ENCODE measurements around the gene MUC22.
"Not testable (repeated sequence)": the region's sequence is repeated elsewhere in the genome, so short reads cannot be mapped to it uniquely, and the experiment has no call there.

MUC22 gene

DNA sequence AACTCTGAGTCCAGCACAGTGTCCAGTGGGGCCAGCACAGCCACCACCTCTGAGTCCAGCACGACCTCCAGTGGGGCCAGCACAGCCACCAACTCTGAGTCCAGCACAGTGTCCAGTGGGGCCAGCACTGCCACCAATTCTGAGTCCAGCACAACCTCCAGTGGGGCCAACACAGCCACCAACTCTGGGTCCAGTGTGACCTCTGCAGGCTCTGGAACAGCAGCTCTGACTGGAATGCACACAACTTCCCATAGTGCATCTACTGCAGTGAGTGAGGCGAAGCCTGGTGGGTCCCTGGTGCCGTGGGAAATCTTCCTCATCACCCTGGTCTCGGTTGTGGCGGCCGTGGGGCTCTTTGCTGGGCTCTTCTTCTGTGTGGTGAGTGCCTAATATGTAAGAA, 23.0 kb upstream of the MUC22 start:
- Mint-ChIP-seq H3K27me3 (ENCODE audit: low read depth) (no peaks in the 10 kb centered on the region), H3K9me3 (no peaks in the 10 kb centered on the region), H3K27ac (no peak overlapping the region), H3K4me1 (peaks cover 15% of the 10 kb centered on the region), H3K36me3 (ENCODE audit: low read depth) (no peaks in the 10 kb centered on the region), H3K4me3 (no peak overlapping the region)
- TF ChIP-seq, protein P1, sequence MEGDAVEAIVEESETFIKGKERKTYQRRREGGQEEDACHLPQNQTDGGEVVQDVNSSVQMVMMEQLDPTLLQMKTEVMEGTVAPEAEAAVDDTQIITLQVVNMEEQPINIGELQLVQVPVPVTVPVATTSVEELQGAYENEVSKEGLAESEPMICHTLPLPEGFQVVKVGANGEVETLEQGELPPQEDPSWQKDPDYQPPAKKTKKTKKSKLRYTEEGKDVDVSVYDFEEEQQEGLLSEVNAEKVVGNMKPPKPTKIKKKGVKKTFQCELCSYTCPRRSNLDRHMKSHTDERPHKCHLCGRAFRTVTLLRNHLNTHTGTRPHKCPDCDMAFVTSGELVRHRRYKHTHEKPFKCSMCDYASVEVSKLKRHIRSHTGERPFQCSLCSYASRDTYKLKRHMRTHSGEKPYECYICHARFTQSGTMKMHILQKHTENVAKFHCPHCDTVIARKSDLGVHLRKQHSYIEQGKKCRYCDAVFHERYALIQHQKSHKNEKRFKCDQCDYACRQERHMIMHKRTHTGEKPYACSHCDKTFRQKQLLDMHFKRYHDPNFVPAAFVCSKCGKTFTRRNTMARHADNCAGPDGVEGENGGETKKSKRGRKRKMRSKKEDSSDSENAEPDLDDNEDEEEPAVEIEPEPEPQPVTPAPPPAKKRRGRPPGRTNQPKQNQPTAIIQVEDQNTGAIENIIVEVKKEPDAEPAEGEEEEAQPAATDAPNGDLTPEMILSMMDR (IDR thresholded peaks at IDR 0.05; ENCODE audit: unreplicated experiment in 3 of 3): no peak

DNA sequence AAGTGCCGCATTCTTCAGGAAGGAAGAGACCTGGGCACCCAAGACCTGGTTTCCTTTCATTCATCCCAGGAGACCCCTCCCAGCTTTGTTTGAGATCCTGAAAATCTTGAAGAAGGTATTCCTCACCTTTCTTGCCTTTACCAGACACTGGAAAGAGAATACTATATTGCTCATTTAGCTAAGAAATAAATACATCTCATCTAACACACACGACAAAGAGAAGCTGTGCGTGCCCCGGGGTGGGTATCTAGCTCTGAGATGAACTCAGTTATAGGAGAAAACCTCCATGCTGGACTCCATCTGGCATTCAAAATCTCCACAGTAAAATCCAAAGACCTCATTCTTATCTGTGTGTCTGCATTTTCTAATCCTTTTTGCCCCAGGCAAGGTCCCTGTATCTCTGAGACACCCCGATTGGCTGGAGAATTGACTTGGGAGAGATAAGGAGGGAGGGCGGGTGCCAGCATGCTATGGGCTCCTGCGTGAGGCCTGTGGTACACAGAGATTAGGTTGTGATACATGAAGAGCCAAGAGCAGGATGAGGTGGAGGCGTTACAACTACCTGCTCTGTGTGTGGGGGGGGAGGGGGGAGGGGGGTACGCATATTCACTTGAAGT, 22.0 kb upstream of the MUC22 start:
- H3K9me3 Mint-ChIP-seq: no peaks in the 10 kb centered on the region
- TF ChIP-seq, protein P1 (IDR thresholded peaks at IDR 0.05; ENCODE audit: unreplicated experiment in 3 of 3): no peak
- peaks cover 6% of the 10 kb centered on the region for H3K4me1 Mint-ChIP-seq
- no peak overlapping the region for H3K4me3 Mint-ChIP-seq
- no peak overlapping the region for H3K27ac Mint-ChIP-seq
- no peaks in the 10 kb centered on the region for H3K36me3 Mint-ChIP-seq (ENCODE audit: low read depth)
- H3K27me3 Mint-ChIP-seq (ENCODE audit: low read depth): no peaks in the 10 kb centered on the region

DNA sequence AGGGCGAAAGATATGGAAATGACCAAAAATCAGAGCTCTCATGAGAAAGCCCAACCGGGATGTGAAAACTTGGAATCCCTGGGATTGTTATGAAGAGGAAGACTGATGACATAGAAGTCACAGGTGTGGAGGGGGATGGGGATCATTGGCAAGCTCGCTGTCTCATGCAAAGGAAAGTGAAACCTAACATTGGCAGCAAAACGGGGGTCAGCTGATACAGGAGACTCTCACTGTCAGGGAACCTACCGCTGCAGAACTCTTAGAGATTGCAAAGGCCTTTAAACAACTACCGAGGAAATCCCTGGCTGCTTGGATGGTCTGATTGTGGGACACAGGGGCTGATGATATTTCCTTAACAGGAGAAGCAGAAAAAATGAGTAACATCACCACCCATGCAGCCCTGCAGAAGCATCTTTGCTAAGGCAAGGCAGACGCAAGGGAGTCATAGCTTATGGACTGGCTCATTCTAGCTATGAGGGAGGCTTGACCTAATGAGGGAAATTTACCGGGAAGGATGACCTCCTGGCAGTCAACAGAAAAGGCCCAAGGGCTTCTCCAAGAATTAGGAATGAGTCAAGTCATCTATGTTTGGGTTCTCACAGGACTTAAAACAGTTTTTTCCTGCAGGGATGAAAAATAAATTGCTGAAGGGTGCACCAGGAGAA, 19.7 kb upstream of the MUC22 start:
- Mint-ChIP-seq H3K4me3 (no peak overlapping the region), H3K36me3 (ENCODE audit: low read depth) (no peaks in the 10 kb centered on the region), H3K27ac (no peak overlapping the region), H3K27me3 (ENCODE audit: low read depth) (peaks cover 5% of the 10 kb centered on the region), H3K9me3 (peaks cover 5% of the 10 kb centered on the region), H3K4me1 (peaks cover 6% of the 10 kb centered on the region)
- TF ChIP-seq, protein P1 (IDR thresholded peaks at IDR 0.05; ENCODE audit: unreplicated experiment in 3 of 3): no peak

DNA sequence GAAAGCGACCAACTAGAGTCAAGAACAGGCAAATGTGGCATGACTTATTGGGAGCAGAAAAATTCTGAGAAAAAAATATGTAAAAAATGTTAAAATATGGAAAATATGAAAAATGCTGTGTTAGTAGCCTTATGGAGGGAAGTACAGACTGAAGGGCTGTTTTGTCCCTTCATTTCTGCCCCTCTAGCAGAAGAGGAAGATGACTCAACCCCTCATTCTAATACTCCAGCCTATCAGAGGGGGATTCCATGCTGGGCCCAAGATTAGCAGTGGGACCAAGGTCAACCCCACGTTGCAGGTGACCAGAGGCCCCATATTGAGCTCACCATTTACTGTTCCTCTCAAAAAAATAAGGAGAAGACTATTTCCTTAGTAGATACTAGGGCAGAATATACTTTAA, 18.4 kb upstream of the MUC22 start:
- H3K9me3 Mint-ChIP-seq: peaks cover 5% of the 10 kb centered on the region
- H3K27ac Mint-ChIP-seq: no peak overlapping the region
- peaks cover 9% of the 10 kb centered on the region for H3K27me3 Mint-ChIP-seq (ENCODE audit: low read depth)
- H3K4me1 Mint-ChIP-seq: peaks cover 6% of the 10 kb centered on the region
- TF ChIP-seq, protein P1 (IDR thresholded peaks at IDR 0.05; ENCODE audit: unreplicated experiment in 3 of 3): no peak
- H3K4me3 Mint-ChIP-seq: no peak overlapping the region
- no peaks in the 10 kb centered on the region for H3K36me3 Mint-ChIP-seq (ENCODE audit: low read depth)

DNA sequence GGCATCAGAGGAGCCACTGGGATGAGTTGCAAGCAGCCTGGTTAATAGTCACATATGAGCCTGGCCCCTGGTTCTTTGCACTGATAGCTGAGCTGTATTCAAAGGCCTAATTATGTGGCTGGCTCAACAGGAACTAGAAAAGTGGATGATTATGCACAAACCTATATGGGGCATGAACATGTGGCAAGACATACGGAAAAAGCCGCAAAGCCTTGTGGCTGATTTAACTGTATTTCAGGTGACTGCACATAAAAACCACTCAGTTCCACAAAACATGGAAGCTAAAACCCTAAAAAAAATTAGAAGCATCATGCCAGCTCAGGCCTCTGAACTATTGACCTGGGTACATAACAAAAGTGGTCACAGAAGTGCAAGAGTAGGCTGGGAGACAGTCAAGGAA, 13.0 kb upstream of the MUC22 start:
- H3K9me3 Mint-ChIP-seq: peaks cover 7% of the 10 kb centered on the region
- TF ChIP-seq, protein P1 (IDR thresholded peaks at IDR 0.05; ENCODE audit: unreplicated experiment in 3 of 3): no peak
- no peak overlapping the region for H3K4me3 Mint-ChIP-seq
- H3K27ac Mint-ChIP-seq: no peak overlapping the region
- no peaks in the 10 kb centered on the region for H3K4me1 Mint-ChIP-seq
- no peaks in the 10 kb centered on the region for H3K36me3 Mint-ChIP-seq (ENCODE audit: low read depth)
- peaks cover 9% of the 10 kb centered on the region for H3K27me3 Mint-ChIP-seq (ENCODE audit: low read depth)

DNA sequence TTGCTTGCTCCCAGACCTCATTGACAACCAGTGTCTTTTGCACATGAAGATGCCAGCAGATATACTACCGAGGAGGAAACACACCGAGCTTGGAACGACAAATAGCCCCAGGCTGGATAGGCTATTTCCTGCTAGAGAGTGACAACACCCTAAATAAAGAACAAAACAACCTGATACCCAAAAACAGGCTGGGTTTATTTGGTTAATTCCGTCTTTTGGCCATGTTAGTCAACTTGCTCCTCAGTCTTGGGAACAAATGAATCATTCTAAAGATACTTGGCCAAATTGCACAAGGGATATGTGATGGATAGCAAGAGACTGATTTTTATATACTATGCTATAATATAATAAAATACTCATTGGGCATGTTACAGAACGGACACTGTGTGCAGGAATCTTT, 11.5 kb upstream of the MUC22 start:
- Mint-ChIP-seq H3K4me1 (no peaks in the 10 kb centered on the region), H3K9me3 (peaks cover 7% of the 10 kb centered on the region), H3K27ac (no peak overlapping the region)

DNA sequence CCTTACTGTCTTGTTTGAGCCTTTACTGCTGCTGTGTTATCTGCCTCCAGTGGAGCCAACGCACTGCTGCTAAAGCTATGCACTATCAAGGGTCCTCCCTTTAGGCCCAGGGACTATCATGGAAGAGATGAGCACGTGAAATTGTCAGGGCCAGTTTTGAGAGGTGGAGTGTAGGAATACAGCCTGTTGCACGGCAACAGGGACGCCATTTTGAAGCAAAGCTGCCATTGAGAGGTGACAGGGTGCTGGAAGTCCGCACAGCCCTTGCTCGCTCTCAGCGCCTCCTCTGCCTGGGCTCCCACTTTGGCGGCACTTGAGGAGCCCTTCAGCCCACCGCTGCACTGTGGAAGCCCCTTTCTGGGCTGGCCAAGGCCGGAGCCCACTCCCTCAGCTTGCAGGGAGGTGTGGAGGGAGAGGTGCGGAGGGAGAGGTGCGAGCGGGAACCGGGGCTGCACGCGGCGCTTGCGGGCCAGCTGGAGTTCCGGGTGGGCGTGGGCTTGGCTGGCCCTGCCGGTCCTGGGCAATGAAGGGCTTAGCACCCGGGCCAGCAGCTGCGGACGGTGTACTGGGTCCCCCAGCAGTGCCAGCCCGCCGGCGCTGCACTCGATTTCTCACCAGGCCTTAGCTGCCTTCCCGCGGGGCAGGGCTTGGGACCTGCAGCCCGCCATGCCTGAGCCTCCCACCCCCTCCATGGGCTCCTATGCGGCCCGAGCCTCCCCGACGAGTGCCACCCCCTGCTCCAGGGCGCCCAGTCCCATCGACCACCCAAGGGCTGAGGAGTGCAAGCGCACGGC, 10.0 kb upstream of the MUC22 start:
- H3K27me3 Mint-ChIP-seq (ENCODE audit: low read depth); H3K4me1 Mint-ChIP-seq; H3K36me3 Mint-ChIP-seq (ENCODE audit: low read depth); H3K9me3 Mint-ChIP-seq; H3K27ac Mint-ChIP-seq; H3K4me3 Mint-ChIP-seq: not testable (repeated sequence)

More for the DNA sequence above, 11.5 kb upstream of the MUC22 start:
- Mint-ChIP-seq H3K27me3 (ENCODE audit: low read depth) (peaks cover 9% of the 10 kb centered on the region), H3K36me3 (ENCODE audit: low read depth) (no peaks in the 10 kb centered on the region), H3K4me3 (no peak overlapping the region)
- TF ChIP-seq, protein P1 (IDR thresholded peaks at IDR 0.05; ENCODE audit: unreplicated experiment in 3 of 3): no peak

All from nephron (organoid).